Caco-2 (cell line): Measurements from ENCODE around the gene MRPS27. TPM values are rescaled to one million over a fixed set of nuclear protein-coding genes. Genes with fewer than 3 reads are reported as not detected.

ENCODE experiments used
- BruUV-seq: library from RNA; stranded (reverse); fragments of 400-500 nt; replicated peaks from 2 replicates; lab custom pipeline; 2021; lab: Mats Ljungman, UMichigan
- CTCF ChIA-PET: fragments of 300-600 bp; sonication (Branson Sonifier 250); formaldehyde crosslinking; loops from one replicate; lab custom pipeline; 2022; ENCODE audit warnings: antibody characterized with exemption; lab: Charles Lee
- POLR2A ChIA-PET: fragments of 300-600 bp; sonication (Branson Sonifier 250); formaldehyde crosslinking; loops from one replicate; lab custom pipeline; 2022; ENCODE audit warnings: antibody characterized with exemption; lab: Charles Lee
- DNase-seq, 2 experiments: peaks; one replicate each; pipeline versions ENCODE4 v3.0.0 to v3.0.0-alpha.2; 2020 to 2022
- H3K27me3 ChIP-seq: replicated peaks from 2 replicates; pipeline ENCODE4 v1.6.0; 2011; ENCODE audit warnings: low read length; ENCODE audit not compliant: control insufficient read depth, insufficient read depth
- H3K36me3 ChIP-seq: 2 replicates; pipeline ENCODE4 v1.5.1; 2011; ENCODE audit warnings: low read length; ENCODE audit not compliant: control insufficient read depth, insufficient read depth
- H3K4me1 ChIP-seq: fragments of 250-450 bp; sonication (Bioruptor Pico); 2 replicates; pipeline ENCODE4 v1.5.1; 2020; ENCODE audit warnings: mild to moderate bottlenecking
- H3K4me3 ChIP-seq: 2 replicates; pipeline ENCODE4 v1.5.1; 2011; ENCODE audit warnings: low read depth, mild to moderate bottlenecking, control low read depth, low read length
- H3K9me3 ChIP-seq: fragments of 250-450 bp; sonication (Bioruptor Pico); 2 replicates; pipeline ENCODE4 v1.5.1; 2020; ENCODE audit warnings: mild to moderate bottlenecking, moderate library complexity
- H3K27ac Mint-ChIP-seq: one replicate; pipeline ENCODE4 v1.8.0; 2022; ENCODE audit warnings: mixed read lengths; ENCODE audit not compliant: unreplicated experiment
- H3K27me3 Mint-ChIP-seq: one replicate; pipeline ENCODE4 v1.8.0; 2022; ENCODE audit warnings: mixed read lengths; ENCODE audit not compliant: insufficient read depth, unreplicated experiment
- H3K36me3 Mint-ChIP-seq: one replicate; pipeline ENCODE4 v1.8.0; 2022; ENCODE audit warnings: mild to moderate bottlenecking, mixed read lengths; ENCODE audit not compliant: insufficient read depth, unreplicated experiment
- H3K4me1 Mint-ChIP-seq: one replicate; pipeline ENCODE4 v1.8.0; 2022; ENCODE audit warnings: low read depth, mixed read lengths; ENCODE audit not compliant: unreplicated experiment
- H3K4me3 Mint-ChIP-seq: one replicate; pipeline ENCODE4 v1.8.0; 2022; ENCODE audit warnings: mild to moderate bottlenecking, moderate library complexity, mixed read lengths; ENCODE audit not compliant: unreplicated experiment
- H3K9me3 Mint-ChIP-seq: one replicate; pipeline ENCODE4 v1.8.0; 2022; ENCODE audit warnings: mixed read lengths; ENCODE audit not compliant: unreplicated experiment
- CTCF ChIP-seq, 2 experiments: fragments of 200-600 bp in 1 of 2; IDR thresholded peaks; 1 replicate in 1 of 2; 2 replicates in 1 of 2; pipeline versions ENCODE4 v1.5.1 to v1.8.0; 2011 to 2022; ENCODE audit warnings: antibody characterized with exemption in 1 of 2, control low read depth in 1 of 2, inconsistent platforms in 1 of 2, low read depth in 1 of 2, low read length in 1 of 2, mild to moderate bottlenecking in 1 of 2, moderate library complexity in 1 of 2; ENCODE audit not compliant: insufficient read depth in 1 of 2, severe bottlenecking in 1 of 2, unreplicated experiment in 1 of 2
- intact Hi-C: fragments of 100-400 bp; cut with micrococcal nuclease; formaldehyde crosslinking; loops from one replicate; pipeline ENCODE4 v1.10.0; 2022; ENCODE audit not compliant: unreplicated experiment
- total RNA-seq: library from RNA; stranded (reverse); gene quantifications from 2 replicates; pipeline ENCODE4 v1.2.3, GENCODE V29; 2022

Gene MRPS27
- total RNA-seq, 1 experiment from 2014 or later, result 71.1 TPM

- Mint-ChIP-seq H3K4me1 (no peaks in the 10 kb centered on the region), H3K9me3 (no peaks in the 10 kb centered on the region), H3K4me3 (no peak overlapping the region), H3K36me3 (no peaks in the 10 kb centered on the region), H3K27me3 (peaks cover 15% of the 10 kb centered on the region), H3K27ac (no peak overlapping the region)
- no peak for TF ChIP-seq CTCF (IDR thresholded peaks at IDR 0.05; ENCODE audit: insufficient read depth in 1 of 2, low read depth in 1 of 2, low read length in 1 of 2, severe bottlenecking in 1 of 2, unreplicated experiment in 1 of 2)
- CTCF ChIA-PET, result no interaction called here
- DNase-seq, result no peak
- Histone ChIP-seq H3K4me1 (no peaks in the 10 kb centered on the region), H3K9me3 (no peaks in the 10 kb centered on the region), H3K36me3 (no peaks in the 10 kb centered on the region), H3K4me3 (no peak overlapping the region), H3K27me3 (no peaks in the 10 kb centered on the region; the same call in 1 of the 2 replicates)
- POLR2A ChIA-PET, result no interaction called here
- intact Hi-C loops, result no loop called here
- no TSS peak for BruUV-seq
These were observed 132.5 kb downstream of the MRPS27 start for GRCh38 chr5:72187388-72188075.

GRCh38 chr5:72185496-72186329 is 134.3 kb downstream of the MRPS27 start:
- DNase-seq, result no peak
- ChIA-PET CTCF (no interaction called here), POLR2A (no interaction called here)
- Mint-ChIP-seq H3K9me3 (no peaks in the 10 kb centered on the region), H3K27ac (no peak overlapping the region), H3K4me3 (no peak overlapping the region), H3K4me1 (no peaks in the 10 kb centered on the region), H3K27me3 (peaks cover 17% of the 10 kb centered on the region), H3K36me3 (no peaks in the 10 kb centered on the region)
- Histone ChIP-seq H3K27me3 (no peaks in the 10 kb centered on the region; the same call in 1 of the 2 replicates), H3K36me3 (no peaks in the 10 kb centered on the region), H3K9me3 (no peaks in the 10 kb centered on the region), H3K4me3 (no peak overlapping the region), H3K4me1 (no peaks in the 10 kb centered on the region)
- intact Hi-C loops, result no loop called here
- no TSS peak for BruUV-seq
- TF ChIP-seq CTCF (IDR thresholded peaks at IDR 0.05; ENCODE audit: insufficient read depth in 1 of 2, low read depth in 1 of 2, low read length in 1 of 2, severe bottlenecking in 1 of 2, unreplicated experiment in 1 of 2), result no peak

GRCh38 chr5:72184408-72184807 is 135.6 kb downstream of the MRPS27 start:
- Histone ChIP-seq H3K4me1 (no peaks in the 10 kb centered on the region), H3K27me3 (no peaks in the 10 kb centered on the region; the same call in 1 of the 2 replicates), H3K36me3 (no peaks in the 10 kb centered on the region), H3K9me3 (no peaks in the 10 kb centered on the region), H3K4me3 (no peak overlapping the region)
- intact Hi-C loops, result no loop called here
- H3K9me3 Mint-ChIP-seq, result no peaks in the 10 kb centered on the region
- H3K27ac Mint-ChIP-seq, result no peak overlapping the region
- no peak for TF ChIP-seq CTCF (IDR thresholded peaks at IDR 0.05; ENCODE audit: insufficient read depth in 1 of 2, low read depth in 1 of 2, low read length in 1 of 2, severe bottlenecking in 1 of 2, unreplicated experiment in 1 of 2)
- CTCF ChIA-PET, result no interaction called here
- H3K4me1 Mint-ChIP-seq, result no peaks in the 10 kb centered on the region
- H3K27me3 Mint-ChIP-seq, result peaks cover 25% of the 10 kb centered on the region
- DNase-seq, result no peak
- POLR2A ChIA-PET, result no interaction called here
- BruUV-seq, result no TSS peak
- H3K4me3 Mint-ChIP-seq, result no peak overlapping the region
- no peaks in the 10 kb centered on the region for H3K36me3 Mint-ChIP-seq
